DLD1 (cell line): Measurements from ENCODE around the gene OTX1.
"Not testable (repeated sequence)": the region's sequence is repeated elsewhere in the genome, so short reads cannot be mapped to it uniquely, and the experiment has no call there.

Source experiments
- in situ Hi-C: cut with HindIII; loops from 2 replicates; pipeline ENCODE4 v1.10.0; 2017; ENCODE audit warnings: low sequenced_read_pairs

The OTX1 gene

GRCh38 chr2:63058144-63058920, 7.7 kb downstream of the OTX1 start:
- in situ Hi-C loops: no loop called here

DNA sequence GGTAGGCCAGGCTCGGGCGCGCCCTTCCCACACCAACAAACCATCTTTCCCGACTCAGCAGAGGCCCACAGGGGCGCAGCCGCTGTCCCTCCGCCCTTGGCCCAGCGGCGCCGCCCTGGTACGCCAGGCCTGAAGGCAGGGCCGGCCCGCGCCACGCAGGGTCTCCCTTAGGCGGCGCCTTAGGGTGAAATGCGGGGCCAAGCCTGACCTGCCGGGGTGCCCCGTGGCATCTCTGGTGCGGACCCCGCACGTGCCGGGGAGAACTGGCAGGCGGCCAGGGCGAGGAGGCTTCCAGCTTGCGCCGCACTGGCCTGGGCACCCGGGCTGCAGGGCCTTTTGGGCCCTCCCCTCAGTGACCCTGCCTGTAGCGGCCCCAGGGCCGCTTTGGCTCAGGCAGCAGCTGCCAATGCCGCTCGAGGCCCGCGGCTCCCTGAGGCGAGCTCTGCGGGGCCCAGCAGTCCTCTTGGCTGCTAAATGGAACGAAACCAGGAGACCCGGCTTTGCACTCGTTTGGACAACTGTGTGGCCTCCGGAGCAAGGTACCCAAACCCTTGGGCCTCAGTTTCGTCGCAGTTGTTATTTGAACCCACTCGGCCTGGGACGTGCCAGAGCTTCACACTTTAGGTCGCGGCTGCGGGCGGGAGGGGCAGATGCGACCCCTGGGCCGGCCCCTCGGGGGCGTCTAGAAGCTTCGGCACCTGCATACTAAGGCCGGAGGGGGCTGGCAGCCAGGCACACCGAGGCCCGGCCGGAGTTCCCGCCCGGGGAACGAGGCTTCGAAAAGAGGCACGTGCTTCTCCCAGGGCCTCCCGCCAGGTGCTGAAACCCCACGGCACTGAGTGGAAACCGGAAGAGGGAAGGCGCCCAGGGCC, 8.5 kb downstream of the OTX1 start:
- in situ Hi-C loops: no loop called here

GRCh38 chr2:63059793-63060471, 9.3 kb downstream of the OTX1 start:
- in situ Hi-C loops: no loop called here

DNA sequence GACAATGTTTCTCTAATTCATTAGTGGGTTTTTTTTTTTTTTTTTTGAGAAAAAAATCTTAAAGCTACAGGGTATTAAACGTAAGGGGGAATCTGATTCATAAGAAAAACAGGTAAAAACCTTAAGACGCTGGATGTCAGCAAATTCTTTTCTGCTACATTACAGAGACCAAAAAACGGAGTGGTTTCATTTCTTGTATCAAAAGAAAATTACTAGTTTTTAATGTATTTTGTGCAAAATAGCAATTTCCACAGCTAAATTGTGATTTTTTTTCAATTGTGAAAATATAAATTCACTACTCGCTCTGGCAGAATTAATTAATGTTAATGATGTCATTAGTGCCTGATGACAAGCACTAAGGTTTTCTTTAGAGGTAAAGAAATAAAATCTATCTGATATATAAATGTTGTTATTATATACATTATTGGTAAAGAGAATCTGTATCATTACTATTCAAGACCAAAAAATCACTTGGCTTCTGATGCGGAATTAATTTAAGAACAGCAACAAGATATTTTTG, 9.9 kb downstream of the OTX1 start:
- in situ Hi-C loops: no loop called here

DNA sequence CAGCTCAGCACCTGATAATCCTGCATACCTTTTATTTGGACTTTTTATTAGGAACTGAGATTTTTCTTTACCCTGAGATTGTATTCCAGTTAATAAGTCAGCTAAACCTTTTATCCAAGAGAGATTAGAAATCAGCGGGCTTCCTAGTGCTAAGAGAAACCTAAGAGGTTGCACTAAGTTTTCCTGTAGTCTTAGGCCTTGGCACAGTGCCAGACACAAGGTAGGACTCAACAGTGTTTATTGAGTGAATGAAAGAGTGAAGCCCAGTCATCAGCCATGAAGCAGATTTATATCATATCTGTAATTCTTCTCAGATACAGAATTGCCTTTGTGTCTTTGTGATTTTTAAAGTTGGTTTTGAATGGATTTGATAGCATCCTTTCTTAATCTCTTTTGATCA, 13.6 kb downstream of the OTX1 start:
- in situ Hi-C loops: no loop called here

DNA sequence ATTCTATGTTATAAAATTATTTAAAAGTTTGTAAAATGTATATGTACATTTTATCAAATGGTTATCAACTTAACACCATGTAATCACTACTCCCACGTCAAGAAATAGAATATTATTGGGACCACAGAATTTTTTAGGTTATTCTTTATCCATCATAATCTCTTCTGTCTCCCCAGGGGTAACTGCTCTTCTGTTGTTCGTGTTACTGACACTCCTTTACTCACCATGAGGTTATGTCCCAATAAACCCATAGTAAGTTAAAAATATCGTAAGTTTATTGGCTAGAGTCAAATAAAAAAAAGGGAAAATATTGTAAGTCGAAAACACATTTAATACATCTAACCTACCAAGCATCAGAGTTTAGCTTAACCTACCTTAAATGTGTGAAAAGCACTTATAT, 14.0 kb downstream of the OTX1 start:
- in situ Hi-C loops: no loop called here

GRCh38 chr2:63066265-63066664, 15.6 kb downstream of the OTX1 start:
- in situ Hi-C loops: no loop called here

DNA sequence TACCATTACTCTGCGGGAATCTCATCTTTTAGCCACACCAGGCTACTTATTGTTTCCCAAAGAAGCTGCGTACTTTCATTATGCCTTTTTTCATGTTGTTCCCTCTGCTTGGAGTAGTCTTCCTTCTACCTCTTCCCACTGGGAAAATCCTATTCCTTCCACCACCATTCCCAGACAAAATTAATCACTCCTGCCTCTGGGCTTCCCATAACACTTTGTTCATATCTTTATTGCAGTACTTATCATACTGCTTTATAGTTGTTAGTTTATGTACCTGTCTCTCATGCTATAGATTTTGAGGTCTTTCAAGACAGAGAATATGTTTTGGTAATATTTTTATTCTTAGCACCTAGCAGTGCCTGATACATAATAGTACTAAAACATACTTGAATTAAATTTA, 16.2 kb downstream of the OTX1 start:
- in situ Hi-C loops: no loop called here

DNA sequence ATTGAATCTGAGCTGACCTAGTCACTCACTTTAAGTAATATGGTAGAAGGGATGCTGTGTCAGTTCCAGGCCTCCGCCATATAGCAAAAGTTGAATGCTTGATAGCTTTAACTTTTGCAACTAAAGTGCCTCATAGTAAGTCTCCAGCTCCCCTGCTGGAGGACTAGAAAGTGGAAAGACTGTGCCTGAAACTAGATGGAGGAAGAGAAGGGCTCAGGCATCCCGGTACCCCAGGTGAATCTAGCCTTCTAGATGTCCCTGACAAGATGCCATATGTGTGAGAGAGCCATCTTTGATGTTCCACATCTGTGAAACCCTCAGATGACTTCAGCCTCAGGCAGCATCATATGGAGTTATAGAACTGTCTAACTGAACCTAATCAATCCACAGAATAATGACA, 21.0 kb downstream of the OTX1 start:
- in situ Hi-C loops: no loop called here

GRCh38 chr2:63073994-63074393, 23.4 kb downstream of the OTX1 start:
- in situ Hi-C loops: no loop called here

- in situ Hi-C loops: not testable (repeated sequence)
Measured at GRCh38 chr2:63074399-63074798, 23.8 kb downstream of the OTX1 start.

GRCh38 chr2:63078852-63079606, 28.4 kb downstream of the OTX1 start:
- in situ Hi-C loops: no loop called here

GRCh38 chr2:63081404-63081803, 30.8 kb downstream of the OTX1 start:
- in situ Hi-C loops: no loop called here

DNA sequence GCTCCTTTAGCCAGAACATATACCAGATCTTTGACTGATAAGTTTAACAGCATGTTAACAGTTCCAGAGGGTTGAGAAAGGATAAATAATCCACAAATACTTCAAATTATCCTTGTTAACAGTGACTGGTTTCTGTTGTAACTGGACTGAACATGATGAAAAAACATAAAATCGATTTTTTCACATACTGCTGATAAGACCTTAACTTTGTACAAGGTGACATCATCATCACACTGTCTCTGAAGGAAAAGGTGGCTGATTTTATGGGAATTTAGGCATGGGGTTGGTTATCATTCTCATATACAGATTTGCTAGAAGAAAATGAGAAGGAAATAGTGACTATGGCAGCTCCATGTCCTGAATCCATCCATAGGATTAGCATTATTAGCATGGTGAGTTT, 36.1 kb downstream of the OTX1 start:
- in situ Hi-C loops: no loop called here

DNA sequence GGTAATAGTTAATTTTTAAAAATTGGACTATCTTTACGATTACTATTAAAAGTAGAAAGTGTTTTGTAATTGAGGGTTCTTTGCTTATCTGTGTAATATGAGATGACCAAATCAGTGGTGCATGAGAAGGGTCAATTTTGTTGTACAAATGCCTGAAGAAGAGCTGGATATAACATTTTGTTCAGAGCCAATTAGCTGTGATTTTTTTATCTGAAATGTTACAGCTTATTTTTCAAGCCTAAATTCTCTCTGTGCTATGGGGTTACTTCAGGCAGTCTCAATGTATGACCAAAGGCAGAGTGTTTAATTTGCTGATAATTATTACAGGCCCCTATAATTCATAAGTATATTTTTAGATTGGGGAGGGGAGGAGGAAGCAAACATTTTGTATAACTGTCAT, 41.8 kb downstream of the OTX1 start:
- in situ Hi-C loops: no loop called here

DNA sequence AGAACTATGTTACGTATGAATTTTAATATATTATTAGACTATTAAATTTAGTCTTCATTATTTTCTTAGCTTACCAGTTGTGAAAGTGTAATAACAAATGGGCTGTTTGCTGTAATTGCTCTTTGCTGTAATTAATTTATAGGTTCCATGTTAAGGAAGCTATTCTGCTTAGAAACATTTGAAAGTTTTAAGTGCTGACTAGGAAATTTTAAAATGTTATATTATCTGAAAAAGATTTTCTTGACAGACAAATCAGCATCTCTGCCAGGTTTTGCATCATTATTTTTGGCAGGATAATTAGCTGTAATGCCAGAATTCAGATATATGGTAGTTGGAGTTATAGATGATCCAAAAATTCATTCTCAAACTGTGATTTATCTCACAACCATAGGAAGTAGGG, 42.2 kb downstream of the OTX1 start:
- in situ Hi-C loops: no loop called here

DNA sequence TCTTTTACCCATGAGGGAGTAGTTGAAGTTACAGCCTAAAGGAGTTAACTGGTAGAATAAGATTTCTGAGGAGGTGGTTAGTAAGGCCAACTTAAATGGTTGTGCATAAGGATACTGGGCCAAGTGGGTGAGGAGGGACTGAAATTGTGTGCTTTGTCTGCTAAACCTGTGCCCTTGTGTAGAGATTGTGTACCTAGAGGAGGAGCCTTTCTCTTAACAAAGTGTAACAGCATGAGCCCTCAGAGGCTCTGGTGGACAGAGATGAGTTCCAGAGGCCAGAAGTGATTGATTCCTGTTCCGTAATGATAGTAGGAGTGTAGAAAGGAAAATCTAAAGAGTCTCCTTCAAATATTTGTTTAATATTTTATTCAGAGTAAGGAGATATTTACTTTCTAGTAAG, 42.9 kb downstream of the OTX1 start:
- in situ Hi-C loops: no loop called here

- in situ Hi-C loops: no loop called here
Measured at GRCh38 chr2:63096491-63096890, 45.9 kb downstream of the OTX1 start.

DNA sequence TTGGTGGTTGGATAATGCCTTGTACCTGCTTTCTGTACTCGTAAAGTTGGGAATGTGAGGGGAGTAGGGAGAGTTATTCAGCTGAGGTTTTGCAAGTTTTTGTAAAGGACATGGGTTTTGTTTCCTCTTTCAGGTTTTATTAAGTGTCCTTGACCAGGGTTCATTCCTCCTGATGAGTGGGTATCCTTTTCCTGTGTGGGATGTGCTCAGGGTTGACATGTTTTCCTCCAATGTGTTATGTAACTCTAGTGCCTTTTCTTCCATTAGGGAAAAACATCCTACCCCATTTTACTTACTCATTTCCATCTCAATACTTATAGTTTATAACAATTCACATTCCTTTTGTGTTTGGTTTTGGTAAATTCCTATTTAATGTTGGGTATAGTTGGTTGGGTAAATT, 48.4 kb downstream of the OTX1 start:
- in situ Hi-C loops: no loop called here

GRCh38 chr2:63101954-63102353, 51.3 kb downstream of the OTX1 start:
- in situ Hi-C loops: no loop called here

DNA sequence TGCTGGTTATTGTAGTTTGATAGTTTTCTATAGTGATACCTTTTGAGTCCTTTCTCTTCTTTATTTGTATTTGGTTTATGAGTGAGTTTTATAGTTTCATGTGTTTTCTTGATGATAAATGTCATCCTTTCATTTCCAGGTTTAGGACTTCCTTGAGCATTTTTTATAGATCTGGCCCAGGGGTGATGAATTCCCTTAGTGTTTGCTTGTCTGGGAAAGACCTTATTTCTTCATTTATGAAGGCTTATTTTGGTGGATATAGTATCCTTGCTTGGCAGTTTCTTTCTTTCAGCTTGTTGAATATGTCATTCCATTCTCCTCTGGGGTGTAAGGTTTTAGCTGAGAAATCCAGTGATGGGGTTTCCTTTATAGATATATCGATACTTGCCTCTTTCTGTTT, 53.9 kb downstream of the OTX1 start:
- in situ Hi-C loops: no loop called here
